NB4 (cell line): Measurements from ENCODE around the gene TMEM63C.

ENCODE experiments used
- POLR2A ChIP-seq: IDR thresholded peaks from 2 replicates; pipeline ENCODE4 v1.6.1; 2011; ENCODE audit warnings: mild to moderate bottlenecking; ENCODE audit not compliant: insufficient read length; ENCODE audit errors: extremely low read depth
- TF ChIP-seq, protein P1 (sequence below): IDR thresholded peaks from one replicate; pipeline ENCODE4 v1.5.1; 2012; ENCODE audit warnings: low read depth, low read length

DNA sequence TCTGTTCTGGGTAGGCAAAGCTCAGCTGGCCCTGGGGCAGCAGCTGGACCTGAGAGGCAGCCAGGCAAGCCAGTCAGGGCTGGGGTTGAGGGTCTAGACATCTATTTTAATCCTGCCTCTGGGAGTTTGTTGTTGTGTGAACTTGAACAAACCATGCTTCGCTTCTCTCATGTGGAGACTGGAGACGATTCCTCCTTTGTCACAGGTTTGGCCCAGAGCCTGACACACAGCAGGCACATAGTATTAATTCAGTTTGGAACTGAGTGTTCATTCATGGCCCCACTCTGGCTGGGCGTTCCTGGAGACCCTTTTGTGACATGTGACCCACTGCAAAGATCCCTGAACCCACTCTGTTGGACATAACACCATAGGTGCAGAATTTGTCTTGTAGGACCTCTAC is 50.1 kb downstream of the TMEM63C start:
- TF ChIP-seq, protein P1, sequence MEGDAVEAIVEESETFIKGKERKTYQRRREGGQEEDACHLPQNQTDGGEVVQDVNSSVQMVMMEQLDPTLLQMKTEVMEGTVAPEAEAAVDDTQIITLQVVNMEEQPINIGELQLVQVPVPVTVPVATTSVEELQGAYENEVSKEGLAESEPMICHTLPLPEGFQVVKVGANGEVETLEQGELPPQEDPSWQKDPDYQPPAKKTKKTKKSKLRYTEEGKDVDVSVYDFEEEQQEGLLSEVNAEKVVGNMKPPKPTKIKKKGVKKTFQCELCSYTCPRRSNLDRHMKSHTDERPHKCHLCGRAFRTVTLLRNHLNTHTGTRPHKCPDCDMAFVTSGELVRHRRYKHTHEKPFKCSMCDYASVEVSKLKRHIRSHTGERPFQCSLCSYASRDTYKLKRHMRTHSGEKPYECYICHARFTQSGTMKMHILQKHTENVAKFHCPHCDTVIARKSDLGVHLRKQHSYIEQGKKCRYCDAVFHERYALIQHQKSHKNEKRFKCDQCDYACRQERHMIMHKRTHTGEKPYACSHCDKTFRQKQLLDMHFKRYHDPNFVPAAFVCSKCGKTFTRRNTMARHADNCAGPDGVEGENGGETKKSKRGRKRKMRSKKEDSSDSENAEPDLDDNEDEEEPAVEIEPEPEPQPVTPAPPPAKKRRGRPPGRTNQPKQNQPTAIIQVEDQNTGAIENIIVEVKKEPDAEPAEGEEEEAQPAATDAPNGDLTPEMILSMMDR: no peak
- TF ChIP-seq POLR2A: no peak
